A204.1 (cell line): Measurements from ENCODE around the gene FAM222A.
"Not testable (repeated sequence)": the region's sequence is repeated elsewhere in the genome, so short reads cannot be mapped to it uniquely, and the experiment has no call there.

Source experiments
- FAIRE-seq: peaks from 2 replicates; lab custom pipeline; 2012; peaks lifted over from hg19 to GRCh38; lab: Jason Lieb, UNC

Gene FAM222A

GRCh38 chr12:109693653-109694600 lies 19.7 kb upstream of the FAM222A start:
- no peak for FAIRE-seq

- FAIRE-seq, result not testable (repeated sequence)
Observed at GRCh38 chr12:109694629-109695028, 19.0 kb upstream of the FAM222A start.

GRCh38 chr12:109695416-109695815 lies 18.2 kb upstream of the FAM222A start:
- no peak for FAIRE-seq

GRCh38 chr12:109695961-109696461 lies 17.6 kb upstream of the FAM222A start:
- FAIRE-seq, result no peak

- no peak for FAIRE-seq
Observed at GRCh38 chr12:109696485-109697269, 16.9 kb upstream of the FAM222A start.

- FAIRE-seq, result no peak
Observed at GRCh38 chr12:109697270-109697553, 16.4 kb upstream of the FAM222A start.

GRCh38 chr12:109697877-109698468 lies 15.7 kb upstream of the FAM222A start:
- no peak for FAIRE-seq

GRCh38 chr12:109698820-109699219 lies 14.8 kb upstream of the FAM222A start:
- FAIRE-seq, result no peak

GRCh38 chr12:109701064-109701463 lies 12.6 kb upstream of the FAM222A start:
- FAIRE-seq, result no peak

GRCh38 chr12:109702111-109702841 lies 11.3 kb upstream of the FAM222A start:
- FAIRE-seq, result no peak

- FAIRE-seq, result no peak
Observed at GRCh38 chr12:109703684-109704083, 9.9 kb upstream of the FAM222A start.

- FAIRE-seq, result no peak
Observed at GRCh38 chr12:109704371-109705098, 9.1 kb upstream of the FAM222A start.

GRCh38 chr12:109705291-109705690 lies 8.3 kb upstream of the FAM222A start:
- no peak for FAIRE-seq

GRCh38 chr12:109706398-109706746 lies 7.3 kb upstream of the FAM222A start:
- FAIRE-seq, result no peak

GRCh38 chr12:109706747-109707469 lies 6.7 kb upstream of the FAM222A start:
- no peak for FAIRE-seq

GRCh38 chr12:109707470-109707821 lies 6.2 kb upstream of the FAM222A start:
- no peak for FAIRE-seq

- no peak for FAIRE-seq
Observed at GRCh38 chr12:109708939-109709338, 4.7 kb upstream of the FAM222A start.

GRCh38 chr12:109709401-109709991 lies 4.1 kb upstream of the FAM222A start:
- FAIRE-seq, result no peak

GRCh38 chr12:109710205-109710746 lies 3.3 kb upstream of the FAM222A start:
- FAIRE-seq, result no peak
